Caco-2 (cell line): ENCODE data around the gene MUC6. TPM values are rescaled to one million over a fixed set of nuclear protein-coding genes. Genes with fewer than 3 reads are reported as not detected.

Experiments
- BruUV-seq: library from RNA; stranded (reverse); fragments of 400-500 nt; replicated peaks from 2 replicates; lab custom pipeline; 2021; lab: Mats Ljungman, UMichigan
- CTCF ChIA-PET: fragments of 300-600 bp; sonication (Branson Sonifier 250); formaldehyde crosslinking; loops from one replicate; lab custom pipeline; 2022; ENCODE audit warnings: antibody characterized with exemption; lab: Charles Lee
- POLR2A ChIA-PET: fragments of 300-600 bp; sonication (Branson Sonifier 250); formaldehyde crosslinking; loops from one replicate; lab custom pipeline; 2022; ENCODE audit warnings: antibody characterized with exemption; lab: Charles Lee
- DNase-seq, 2 experiments: peaks; one replicate each; pipeline versions ENCODE4 v3.0.0 to v3.0.0-alpha.2; 2020 to 2022
- H3K27me3 ChIP-seq: replicated peaks from 2 replicates; pipeline ENCODE4 v1.6.0; 2011; ENCODE audit warnings: low read length; ENCODE audit not compliant: control insufficient read depth, insufficient read depth
- H3K36me3 ChIP-seq: 2 replicates; pipeline ENCODE4 v1.5.1; 2011; ENCODE audit warnings: low read length; ENCODE audit not compliant: control insufficient read depth, insufficient read depth
- H3K4me1 ChIP-seq: fragments of 250-450 bp; sonication (Bioruptor Pico); 2 replicates; pipeline ENCODE4 v1.5.1; 2020; ENCODE audit warnings: mild to moderate bottlenecking
- H3K4me3 ChIP-seq: 2 replicates; pipeline ENCODE4 v1.5.1; 2011; ENCODE audit warnings: low read depth, mild to moderate bottlenecking, control low read depth, low read length
- H3K9me3 ChIP-seq: fragments of 250-450 bp; sonication (Bioruptor Pico); 2 replicates; pipeline ENCODE4 v1.5.1; 2020; ENCODE audit warnings: mild to moderate bottlenecking, moderate library complexity
- H3K27ac Mint-ChIP-seq: one replicate; pipeline ENCODE4 v1.8.0; 2022; ENCODE audit warnings: mixed read lengths; ENCODE audit not compliant: unreplicated experiment
- H3K27me3 Mint-ChIP-seq: one replicate; pipeline ENCODE4 v1.8.0; 2022; ENCODE audit warnings: mixed read lengths; ENCODE audit not compliant: insufficient read depth, unreplicated experiment
- H3K36me3 Mint-ChIP-seq: one replicate; pipeline ENCODE4 v1.8.0; 2022; ENCODE audit warnings: mild to moderate bottlenecking, mixed read lengths; ENCODE audit not compliant: insufficient read depth, unreplicated experiment
- H3K4me1 Mint-ChIP-seq: one replicate; pipeline ENCODE4 v1.8.0; 2022; ENCODE audit warnings: low read depth, mixed read lengths; ENCODE audit not compliant: unreplicated experiment
- H3K4me3 Mint-ChIP-seq: one replicate; pipeline ENCODE4 v1.8.0; 2022; ENCODE audit warnings: mild to moderate bottlenecking, moderate library complexity, mixed read lengths; ENCODE audit not compliant: unreplicated experiment
- H3K9me3 Mint-ChIP-seq: one replicate; pipeline ENCODE4 v1.8.0; 2022; ENCODE audit warnings: mixed read lengths; ENCODE audit not compliant: unreplicated experiment
- CTCF ChIP-seq, 2 experiments: fragments of 200-600 bp in 1 of 2; IDR thresholded peaks; 1 replicate in 1 of 2; 2 replicates in 1 of 2; pipeline versions ENCODE4 v1.5.1 to v1.8.0; 2011 to 2022; ENCODE audit warnings: antibody characterized with exemption in 1 of 2, control low read depth in 1 of 2, inconsistent platforms in 1 of 2, low read depth in 1 of 2, low read length in 1 of 2, mild to moderate bottlenecking in 1 of 2, moderate library complexity in 1 of 2; ENCODE audit not compliant: insufficient read depth in 1 of 2, severe bottlenecking in 1 of 2, unreplicated experiment in 1 of 2
- intact Hi-C: fragments of 100-400 bp; cut with micrococcal nuclease; formaldehyde crosslinking; loops from one replicate; pipeline ENCODE4 v1.10.0; 2022; ENCODE audit not compliant: unreplicated experiment
- total RNA-seq: library from RNA; stranded (reverse); gene quantifications from 2 replicates; pipeline ENCODE4 v1.2.3, GENCODE V29; 2022

The MUC6 gene
- total RNA-seq, 1 experiment from 2014 or later, result not detected

GRCh38 chr11:1037506-1038055 lies 1.1 kb upstream of the MUC6 start:
- Histone ChIP-seq H3K27me3 (no peaks in the 10 kb centered on the region), H3K4me1 (peaks cover 11% of the 10 kb centered on the region), H3K4me3 (no peak overlapping the region), H3K9me3 (no peaks in the 10 kb centered on the region), H3K36me3 (no peaks in the 10 kb centered on the region)
- POLR2A ChIA-PET, result no interaction called here
- peaks cover 6% of the 10 kb centered on the region for H3K4me1 Mint-ChIP-seq
- peaks cover 12% of the 10 kb centered on the region for H3K36me3 Mint-ChIP-seq
- no peak for DNase-seq
- no peak overlapping the region for H3K27ac Mint-ChIP-seq
- no peak overlapping the region for H3K4me3 Mint-ChIP-seq
- no peaks in the 10 kb centered on the region for H3K9me3 Mint-ChIP-seq
- intact Hi-C loops, result no loop called here
- H3K27me3 Mint-ChIP-seq, result no peaks in the 10 kb centered on the region
- CTCF ChIA-PET, result interaction anchor here (0.6 kb wide), 1 partner anchor 197 kb away, joined by 3 read pairs; no protein-coding TSS in a partner anchor
- BruUV-seq, result no TSS peak
- no peak for TF ChIP-seq CTCF (IDR thresholded peaks at IDR 0.05; ENCODE audit: insufficient read depth in 1 of 2, low read depth in 1 of 2, low read length in 1 of 2, severe bottlenecking in 1 of 2, unreplicated experiment in 1 of 2)

GRCh38 chr11:1036931-1037330 lies 413 bp upstream of the MUC6 start:
- peaks cover 5% of the 10 kb centered on the region for H3K4me1 ChIP-seq
- peaks cover 12% of the 10 kb centered on the region for H3K36me3 Mint-ChIP-seq

GRCh38 chr11:1035577-1036283 lies 788 bp downstream of the MUC6 start:
- BruUV-seq, result no TSS peak
- no peaks in the 10 kb centered on the region for H3K9me3 Mint-ChIP-seq
- ChIA-PET CTCF (no interaction called here), POLR2A (no interaction called here)
- no peaks in the 10 kb centered on the region for H3K4me1 Mint-ChIP-seq
- H3K27ac Mint-ChIP-seq, result no peak overlapping the region
- Histone ChIP-seq H3K27me3 (no peaks in the 10 kb centered on the region), H3K9me3 (no peaks in the 10 kb centered on the region), H3K4me3 (no peak overlapping the region), H3K36me3 (no peaks in the 10 kb centered on the region), H3K4me1 (no peaks in the 10 kb centered on the region)
- DNase-seq, result no peak
- TF ChIP-seq CTCF (IDR thresholded peaks at IDR 0.05; ENCODE audit: insufficient read depth in 1 of 2, low read depth in 1 of 2, low read length in 1 of 2, severe bottlenecking in 1 of 2, unreplicated experiment in 1 of 2), result no peak
- no peaks in the 10 kb centered on the region for H3K27me3 Mint-ChIP-seq
- peaks cover 12% of the 10 kb centered on the region for H3K36me3 Mint-ChIP-seq
- no peak overlapping the region for H3K4me3 Mint-ChIP-seq
- intact Hi-C loops, result no loop called here

More at GRCh38 chr11:1036931-1037330, 413 bp upstream of the MUC6 start:
- no peak for TF ChIP-seq CTCF (IDR thresholded peaks at IDR 0.05; ENCODE audit: insufficient read depth in 1 of 2, low read depth in 1 of 2, low read length in 1 of 2, severe bottlenecking in 1 of 2, unreplicated experiment in 1 of 2)
- no peak overlapping the region for H3K4me3 Mint-ChIP-seq
- no peaks in the 10 kb centered on the region for H3K27me3 Mint-ChIP-seq
- no peak overlapping the region for H3K27ac Mint-ChIP-seq
- Histone ChIP-seq H3K4me3 (no peak overlapping the region), H3K27me3 (no peaks in the 10 kb centered on the region), H3K9me3 (no peaks in the 10 kb centered on the region), H3K36me3 (no peaks in the 10 kb centered on the region)
- no peak for DNase-seq
- POLR2A ChIA-PET, result no interaction called here
- no peaks in the 10 kb centered on the region for H3K9me3 Mint-ChIP-seq
- CTCF ChIA-PET, result no interaction called here
- intact Hi-C loops, result no loop called here
- no TSS peak for BruUV-seq
- H3K4me1 Mint-ChIP-seq, result peaks cover 3% of the 10 kb centered on the region
